Esophagus squamous epithelium (tissue), 4 donors: ENCODE measurements around the gene RSAD2.

ENCODE experiments used
- CTCF ChIP-seq, 6 experiments: fragments of 450-650 bp in 4 of 6; fragments of 200-600 bp in 2 of 6; sonication (generic) in 2 of 6; IDR thresholded peaks; one replicate each; pipeline ENCODE4 v1.5.1; 2016 to 2019; ENCODE audit warnings: antibody characterized with exemption in 6 of 6, mild to moderate bottlenecking in 4 of 6, moderate library complexity in 4 of 6
- POLR2A ChIP-seq, 4 donors: fragments of 450-650 bp; IDR thresholded peaks; one replicate each; pipeline ENCODE4 v1.6.1; 2017; ENCODE audit warnings: antibody characterized with exemption in 4 of 4, mild to moderate bottlenecking in 4 of 4, moderate library complexity in 3 of 4

DNA sequence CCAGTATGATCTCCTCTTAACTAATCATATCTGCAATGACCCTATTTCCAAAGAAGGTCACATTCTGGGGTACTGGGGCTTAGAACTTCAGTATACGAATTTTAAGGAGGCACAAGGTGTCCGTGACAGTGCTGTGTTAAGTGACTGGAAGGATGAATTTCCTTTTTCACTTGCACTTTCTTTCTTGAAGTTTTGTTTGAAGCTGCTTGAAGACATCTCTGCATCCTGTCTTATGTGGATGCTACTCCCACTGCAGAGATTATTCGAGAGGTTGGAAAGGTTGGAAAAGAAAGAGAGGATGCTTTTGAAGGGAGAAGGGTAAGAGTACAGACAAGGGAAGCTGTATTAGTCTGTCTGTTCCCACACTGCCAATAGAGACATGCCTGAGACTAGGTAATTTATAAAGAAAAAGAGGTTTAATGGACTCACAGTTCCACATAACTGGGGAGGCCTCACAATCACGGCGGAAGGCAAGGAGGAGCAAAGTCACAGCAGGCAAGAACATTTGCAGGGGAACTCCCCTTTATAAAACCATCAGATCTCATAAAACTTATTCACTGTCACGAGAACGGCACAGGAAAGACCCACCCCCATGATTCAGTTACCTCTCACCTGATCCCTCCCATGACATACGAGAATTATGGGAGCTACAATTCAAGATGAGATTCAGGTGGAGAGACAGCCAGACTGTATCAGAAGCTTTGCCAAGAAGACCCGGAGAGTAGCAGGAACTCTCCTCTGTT is 36.0 kb downstream of the RSAD2 start:
- TF ChIP-seq CTCF (IDR thresholded peaks at IDR 0.05) (no peak), POLR2A (IDR thresholded peaks at IDR 0.05) (no peak)
